Measurements from ENCODE around the gene RPP30.

The RPP30 gene
- total RNA-seq: 12.1 to 21.6 (median 17.4) reads per million in 3 donors

- H3K27ac ChIP-seq (ENCODE audit: insufficient read depth, low read length, poor library complexity, severe bottlenecking): peak within 1 kb of the TSS; percentile 67
- peaks cover 4% of the 10 kb centered on the region for H3K4me1 ChIP-seq (ENCODE audit: control insufficient read depth, insufficient read depth, low read length, poor library complexity, severe bottlenecking)
- H3K36me3 ChIP-seq (ENCODE audit: control insufficient read depth, insufficient read depth, low read length): peaks cover 17% of the 10 kb centered on the region
- peak; percentile 58 to 71 (median 67) for DNase-seq
- peak within 1 kb of the TSS; percentile 98 for H3K4me3 ChIP-seq (ENCODE audit: insufficient read depth, low read depth, low read length, poor library complexity, severe bottlenecking)
- H3K27me3 ChIP-seq (replicated peaks; ENCODE audit: control insufficient read depth, insufficient read depth, low read length, poor library complexity, severe bottlenecking): no peaks in the 10 kb centered on the region
- no peaks in the 10 kb centered on the region for H3K9me3 ChIP-seq (ENCODE audit: control insufficient read depth, low read length)
Measured at GRCh38 chr10:90871766-90872647, at the start of gene RPP30. Gene RPP30 (plus strand): TSS chr10:90871974. CDS start chr10:90871987, 13 bp downstream.

- Histone ChIP-seq H3K27me3 (replicated peaks; ENCODE audit: control insufficient read depth, insufficient read depth, low read length, poor library complexity, severe bottlenecking) (no peaks in the 10 kb centered on the region), H3K27ac (ENCODE audit: insufficient read depth, low read length, poor library complexity, severe bottlenecking) (no peak overlapping the region), H3K36me3 (ENCODE audit: control insufficient read depth, insufficient read depth, low read length) (no peaks in the 10 kb centered on the region), H3K4me3 (ENCODE audit: insufficient read depth, low read depth, low read length, poor library complexity, severe bottlenecking) (no peak overlapping the region), H3K9me3 (ENCODE audit: control insufficient read depth, low read length) (no peaks in the 10 kb centered on the region), H3K4me1 (ENCODE audit: control insufficient read depth, insufficient read depth, low read length, poor library complexity, severe bottlenecking) (no peaks in the 10 kb centered on the region)
- DNase-seq: no peak
Measured at GRCh38 chr10:90822508-90822907, 49.3 kb upstream of the RPP30 start.

GRCh38 chr10:90832111-90832510 is 39.7 kb upstream of the RPP30 start:
- Histone ChIP-seq H3K27me3 (replicated peaks; ENCODE audit: control insufficient read depth, insufficient read depth, low read length, poor library complexity, severe bottlenecking) (no peaks in the 10 kb centered on the region), H3K4me1 (ENCODE audit: control insufficient read depth, insufficient read depth, low read length, poor library complexity, severe bottlenecking) (no peaks in the 10 kb centered on the region), H3K4me3 (ENCODE audit: insufficient read depth, low read depth, low read length, poor library complexity, severe bottlenecking) (no peak overlapping the region), H3K27ac (ENCODE audit: insufficient read depth, low read length, poor library complexity, severe bottlenecking) (no peak overlapping the region), H3K36me3 (ENCODE audit: control insufficient read depth, insufficient read depth, low read length) (no peaks in the 10 kb centered on the region), H3K9me3 (ENCODE audit: control insufficient read depth, low read length) (no peaks in the 10 kb centered on the region)
- no peak for DNase-seq

- DNase-seq: no peak
- no peak overlapping the region for H3K4me3 ChIP-seq (ENCODE audit: insufficient read depth, low read depth, low read length, poor library complexity, severe bottlenecking)
- no peaks in the 10 kb centered on the region for H3K9me3 ChIP-seq (ENCODE audit: control insufficient read depth, low read length)
- H3K27ac ChIP-seq (ENCODE audit: insufficient read depth, low read length, poor library complexity, severe bottlenecking): no peak overlapping the region
- H3K36me3 ChIP-seq (ENCODE audit: control insufficient read depth, insufficient read depth, low read length): no peaks in the 10 kb centered on the region
- no peaks in the 10 kb centered on the region for H3K27me3 ChIP-seq (replicated peaks; ENCODE audit: control insufficient read depth, insufficient read depth, low read length, poor library complexity, severe bottlenecking)
- no peaks in the 10 kb centered on the region for H3K4me1 ChIP-seq (ENCODE audit: control insufficient read depth, insufficient read depth, low read length, poor library complexity, severe bottlenecking)
Measured at GRCh38 chr10:90834326-90834725, 37.4 kb upstream of the RPP30 start.

- no peaks in the 10 kb centered on the region for H3K36me3 ChIP-seq (ENCODE audit: control insufficient read depth, insufficient read depth, low read length)
Measured at GRCh38 chr10:90837486-90837885, 34.3 kb upstream of the RPP30 start.

GRCh38 chr10:90842725-90843124 is 29.0 kb upstream of the RPP30 start:
- Histone ChIP-seq H3K9me3 (ENCODE audit: control insufficient read depth, low read length) (no peaks in the 10 kb centered on the region), H3K36me3 (ENCODE audit: control insufficient read depth, insufficient read depth, low read length) (no peaks in the 10 kb centered on the region), H3K4me1 (ENCODE audit: control insufficient read depth, insufficient read depth, low read length, poor library complexity, severe bottlenecking) (no peaks in the 10 kb centered on the region), H3K4me3 (ENCODE audit: insufficient read depth, low read depth, low read length, poor library complexity, severe bottlenecking) (no peak overlapping the region), H3K27ac (ENCODE audit: insufficient read depth, low read length, poor library complexity, severe bottlenecking) (no peak overlapping the region), H3K27me3 (replicated peaks; ENCODE audit: control insufficient read depth, insufficient read depth, low read length, poor library complexity, severe bottlenecking) (no peaks in the 10 kb centered on the region)
- no peak for DNase-seq

More at GRCh38 chr10:90837486-90837885, 34.3 kb upstream of the RPP30 start:
- no peak overlapping the region for H3K4me3 ChIP-seq (ENCODE audit: insufficient read depth, low read depth, low read length, poor library complexity, severe bottlenecking)
- H3K9me3 ChIP-seq (ENCODE audit: control insufficient read depth, low read length): no peaks in the 10 kb centered on the region
- no peak overlapping the region for H3K27ac ChIP-seq (ENCODE audit: insufficient read depth, low read length, poor library complexity, severe bottlenecking)
- no peaks in the 10 kb centered on the region for H3K4me1 ChIP-seq (ENCODE audit: control insufficient read depth, insufficient read depth, low read length, poor library complexity, severe bottlenecking)
- DNase-seq: no peak
- H3K27me3 ChIP-seq (replicated peaks; ENCODE audit: control insufficient read depth, insufficient read depth, low read length, poor library complexity, severe bottlenecking): no peaks in the 10 kb centered on the region

GRCh38 chr10:90845726-90846125 is 26.0 kb upstream of the RPP30 start:
- Histone ChIP-seq H3K36me3 (ENCODE audit: control insufficient read depth, insufficient read depth, low read length) (no peaks in the 10 kb centered on the region), H3K4me1 (ENCODE audit: control insufficient read depth, insufficient read depth, low read length, poor library complexity, severe bottlenecking) (no peaks in the 10 kb centered on the region), H3K27me3 (replicated peaks; ENCODE audit: control insufficient read depth, insufficient read depth, low read length, poor library complexity, severe bottlenecking) (no peaks in the 10 kb centered on the region), H3K27ac (ENCODE audit: insufficient read depth, low read length, poor library complexity, severe bottlenecking) (no peak overlapping the region), H3K4me3 (ENCODE audit: insufficient read depth, low read depth, low read length, poor library complexity, severe bottlenecking) (no peak overlapping the region), H3K9me3 (ENCODE audit: control insufficient read depth, low read length) (no peaks in the 10 kb centered on the region)
- DNase-seq: no peak

GRCh38 chr10:90846746-90847145 is 25.0 kb upstream of the RPP30 start:
- no peak for DNase-seq
- Histone ChIP-seq H3K27me3 (replicated peaks; ENCODE audit: control insufficient read depth, insufficient read depth, low read length, poor library complexity, severe bottlenecking) (no peaks in the 10 kb centered on the region), H3K9me3 (ENCODE audit: control insufficient read depth, low read length) (peaks cover 4% of the 10 kb centered on the region), H3K27ac (ENCODE audit: insufficient read depth, low read length, poor library complexity, severe bottlenecking) (no peak overlapping the region), H3K4me1 (ENCODE audit: control insufficient read depth, insufficient read depth, low read length, poor library complexity, severe bottlenecking) (no peaks in the 10 kb centered on the region), H3K4me3 (ENCODE audit: insufficient read depth, low read depth, low read length, poor library complexity, severe bottlenecking) (no peak overlapping the region), H3K36me3 (ENCODE audit: control insufficient read depth, insufficient read depth, low read length) (no peaks in the 10 kb centered on the region)

GRCh38 chr10:90847436-90847835 is 24.3 kb upstream of the RPP30 start:
- Histone ChIP-seq H3K27ac (ENCODE audit: insufficient read depth, low read length, poor library complexity, severe bottlenecking) (no peak overlapping the region), H3K4me1 (ENCODE audit: control insufficient read depth, insufficient read depth, low read length, poor library complexity, severe bottlenecking) (no peaks in the 10 kb centered on the region), H3K36me3 (ENCODE audit: control insufficient read depth, insufficient read depth, low read length) (no peaks in the 10 kb centered on the region), H3K27me3 (replicated peaks; ENCODE audit: control insufficient read depth, insufficient read depth, low read length, poor library complexity, severe bottlenecking) (no peaks in the 10 kb centered on the region), H3K4me3 (ENCODE audit: insufficient read depth, low read depth, low read length, poor library complexity, severe bottlenecking) (no peak overlapping the region), H3K9me3 (ENCODE audit: control insufficient read depth, low read length) (peaks cover 4% of the 10 kb centered on the region)
- DNase-seq: no peak

- no peak overlapping the region for H3K27ac ChIP-seq (ENCODE audit: insufficient read depth, low read length, poor library complexity, severe bottlenecking)
- DNase-seq: no peak
- peaks cover 4% of the 10 kb centered on the region for H3K27me3 ChIP-seq (replicated peaks; ENCODE audit: control insufficient read depth, insufficient read depth, low read length, poor library complexity, severe bottlenecking)
- H3K36me3 ChIP-seq (ENCODE audit: control insufficient read depth, insufficient read depth, low read length): no peaks in the 10 kb centered on the region
- H3K9me3 ChIP-seq (ENCODE audit: control insufficient read depth, low read length): peaks cover 4% of the 10 kb centered on the region
- no peaks in the 10 kb centered on the region for H3K4me1 ChIP-seq (ENCODE audit: control insufficient read depth, insufficient read depth, low read length, poor library complexity, severe bottlenecking)
- no peak overlapping the region for H3K4me3 ChIP-seq (ENCODE audit: insufficient read depth, low read depth, low read length, poor library complexity, severe bottlenecking)
Measured at GRCh38 chr10:90849956-90850749, 21.6 kb upstream of the RPP30 start.

Measured in effector memory CD4-positive, alpha-beta T cell (primary cell).